GM12878 (cell line): ENCODE results near the gene DOCK1. TPM values are rescaled to one million over a fixed set of nuclear protein-coding genes. Genes with fewer than 3 reads are reported as not detected.

Experiments used
- ATAC-seq: fragments of 200-7000 bp; cut with Tn5 transposase; 3 replicates; pipeline ENCODE4 v1.9.1; 2020; ENCODE audit warnings: mild to moderate bottlenecking, moderate library complexity
- BruUV-seq: library from RNA; stranded (reverse); fragments of 400-500 nt; replicated peaks from 2 replicates; lab custom pipeline; 2021; lab: Mats Ljungman, UMichigan
- CTCF ChIA-PET: fragments of 300-600 bp; sonication (Branson Sonifier 250); formaldehyde crosslinking; extraction: SDS; loops from one replicate; lab custom pipeline; 2021; ENCODE audit warnings: inconsistent platforms; lab: Yijun Ruan, JAX
- POLR2A ChIA-PET: fragments of 350-600 bp; formaldehyde crosslinking; extraction: SDS; loops from one replicate; lab custom pipeline; 2021; ENCODE audit warnings: inconsistent platforms; lab: Charles Lee
- RAD21 ChIA-PET: fragments of 300-600 bp; sonication (Branson Sonifier 250); formaldehyde crosslinking; loops from one replicate; lab custom pipeline; 2023; ENCODE audit warnings: antibody characterized with exemption; ENCODE audit not compliant: unreplicated experiment; lab: Charles Lee
- SMC1A ChIA-PET: fragments of 300-600 bp; sonication (Branson Sonifier 250); formaldehyde crosslinking; loops from one replicate; lab custom pipeline; 2023; ENCODE audit not compliant: unreplicated experiment, uncharacterized antibody; lab: Charles Lee
- DNase-seq: peaks from one replicate; pipeline ENCODE4 v3.0.0-alpha.2; 2011; ENCODE audit warnings: low read depth, low spot score
- FAIRE-seq: peaks from 3 replicates; lab custom pipeline; 2011; peaks lifted over from hg19 to GRCh38; lab: Jason Lieb, UNC
- H2AFZ ChIP-seq: 2 replicates; pipeline ENCODE4 v1.6.0; 2011; ENCODE audit warnings: low read depth, low read length, control low read depth; ENCODE audit not compliant: control insufficient read depth
- H3K27ac ChIP-seq: 2 replicates; pipeline ENCODE4 v1.5.1; 2011; ENCODE audit warnings: control low read depth; ENCODE audit not compliant: control insufficient read depth, insufficient read depth
- H3K27me3 ChIP-seq, 2 experiments: replicated peaks in 1 of 2; 2 replicates each; pipeline versions ENCODE4 v1.6.0 to v1.6.1; 2011; ENCODE audit warnings: low read length in 1 of 2; ENCODE audit not compliant: control insufficient read depth in 2 of 2, insufficient read depth in 2 of 2
- H3K36me3 ChIP-seq, 2 experiments: 2 replicates each; pipeline ENCODE4 v1.5.1; 2011; ENCODE audit warnings: low read length in 1 of 2; ENCODE audit not compliant: control insufficient read depth in 2 of 2, insufficient read depth in 2 of 2
- H3K4me1 ChIP-seq: 2 replicates; pipeline ENCODE4 v1.6.1; 2011; ENCODE audit warnings: mild to moderate bottlenecking, low read length, moderate library complexity, mixed read lengths; ENCODE audit not compliant: control insufficient read depth, insufficient read depth
- H3K4me2 ChIP-seq: 2 replicates; pipeline ENCODE4 v1.6.0; 2011; ENCODE audit warnings: control low read depth; ENCODE audit not compliant: control insufficient read depth, insufficient read depth
- H3K4me3 ChIP-seq: fragments of 200-600 bp; sonication (generic); 2 replicates; pipeline ENCODE4 v1.5.1; 2016
- H3K79me2 ChIP-seq: 2 replicates; pipeline ENCODE4 v1.6.0; 2011; ENCODE audit warnings: low read length; ENCODE audit not compliant: control insufficient read depth, insufficient read depth
- H3K9ac ChIP-seq: 2 replicates; pipeline ENCODE4 v1.8.0; 2011; ENCODE audit warnings: low read length, control low read depth, mixed read lengths; ENCODE audit not compliant: control insufficient read depth, insufficient read depth
- H3K9me3 ChIP-seq: replicated peaks from 3 replicates; pipeline ENCODE4 v1.5.1; 2011; ENCODE audit warnings: mild to moderate bottlenecking, low read length; ENCODE audit not compliant: control insufficient read depth, insufficient read depth
- H4K20me1 ChIP-seq: 2 replicates; pipeline ENCODE4 v1.6.0; 2011; ENCODE audit not compliant: control insufficient read depth, insufficient read depth
- CHD2 ChIP-seq: IDR thresholded peaks from 2 replicates; pipeline ENCODE4 v1.6.1; 2011; ENCODE audit warnings: low read depth, low read length, improper control_type of control experiment, borderline replicate concordance
- GABPA ChIP-seq: IDR thresholded peaks from 2 replicates; pipeline ENCODE4 v1.6.1; 2014; ENCODE audit warnings: antibody characterized with exemption, low read depth, mild to moderate bottlenecking, inconsistent platforms
- KAT2A ChIP-seq: conservative IDR thresholded peaks from 2 replicates; pipeline ENCODE4 v1.6.1; 2011; ENCODE audit warnings: low read depth, low read length; ENCODE audit not compliant: control insufficient read depth
- NFYA ChIP-seq: IDR thresholded peaks from 2 replicates; pipeline ENCODE4 v1.6.1; 2011; ENCODE audit warnings: low read depth, mild to moderate bottlenecking, low read length, improper control_type of control experiment, borderline replicate concordance
- ZNF207 ChIP-seq: fragments of 450-650 bp; IDR thresholded peaks from 2 replicates; pipeline ENCODE4 v1.6.1; 2014; ENCODE audit warnings: antibody characterized with exemption, mild to moderate bottlenecking, borderline replicate concordance
- ZNF217 ChIP-seq: fragments of 450-650 bp; IDR thresholded peaks from 2 replicates; pipeline ENCODE4 v1.6.1; 2017; ENCODE audit warnings: antibody characterized with exemption, mild to moderate bottlenecking
- ZNF24 ChIP-seq: fragments of 450-650 bp; IDR thresholded peaks from 2 replicates; pipeline ENCODE4 v1.6.1; 2017; ENCODE audit warnings: antibody characterized with exemption, mild to moderate bottlenecking
- WGBS: methylation state at CpG from one replicate; pipeline ENCODE4 v1.1.6; 2016; ENCODE audit warnings: low lambda C conversion rate; ENCODE audit not compliant: insufficient replicate concordance, insufficient coverage; ENCODE audit errors: missing lambda C conversion rate; 5-methylcytosine and 5-hydroxymethylcytosine counted together
- in situ Hi-C: fragments of 300-500 bp; cut with MboI; formaldehyde crosslinking; loops from 9 replicates; pipeline ENCODE4 v1.14.3; 2018; ENCODE audit warnings: mixed read lengths
- intact Hi-C: fragments of 100-400 bp; cut with micrococcal nuclease; formaldehyde crosslinking; loops from one replicate; pipeline ENCODE4 v1.14.2; 2022; ENCODE audit not compliant: unreplicated experiment
- polyA plus RNA-seq, 11 experiments: library from polyadenylated mRNA; depleted of rRNA in 4 of 11; unstranded in 6 of 11; stranded (reverse) in 5 of 11; fragments of >200 nt; fragmentation: Nextera tagmentation in 4 of 11; fragmentation: Illumina TruSeq in 1 of 11; extraction: Ambion mirVana in 4 of 11; extraction: Trizol in 1 of 11; gene quantifications; 1 replicate in 1 of 11; 2 replicates in 10 of 11; pipeline versions ENCODE4 v1.2.1 to v1.2.3, GENCODE V29; 2011 to 2016; ENCODE audit warnings: inconsistent platforms in 2 of 11, missing spikeins in 2 of 11, low read depth in 1 of 11
- total RNA-seq, 4 experiments: library from RNA; depleted of rRNA in 3 of 4; stranded (reverse); fragments of >200 nt in 3 of 4; fragmentation: Illumina TruSeq in 1 of 4; extraction: Trizol in 1 of 4; gene quantifications; 2 replicates each; pipeline versions ENCODE4 v1.2.1 to v1.2.3, GENCODE V29; 2013 to 2021
- TF ChIP-seq, protein P1 (sequence below), 3 experiments: IDR thresholded peaks in 2 of 3; conservative IDR thresholded peaks in 1 of 3; 2 replicates each; pipeline ENCODE4 v1.5.1; 2011; ENCODE audit warnings: low read depth in 3 of 3, low read length in 3 of 3, mild to moderate bottlenecking in 3 of 3, control low read depth in 2 of 3, moderate library complexity in 2 of 3, inconsistent platforms in 1 of 3, mixed read lengths in 1 of 3; ENCODE audit not compliant: control insufficient read depth in 2 of 3, insufficient read depth in 1 of 3; ENCODE audit errors: extremely low read depth in 1 of 3
- TF ChIP-seq, protein P2 (sequence below): IDR thresholded peaks from 2 replicates; pipeline ENCODE4 v1.6.1; 2012; ENCODE audit warnings: low read length, inconsistent platforms

DOCK1 gene
- total and polyA plus RNA-seq, 10 of the 15 experiments (the other 5 are each of a cell fraction or from before 2014, with no cell fraction given), result 0.05 to 0.18 TPM; not detected in 8

DNA sequence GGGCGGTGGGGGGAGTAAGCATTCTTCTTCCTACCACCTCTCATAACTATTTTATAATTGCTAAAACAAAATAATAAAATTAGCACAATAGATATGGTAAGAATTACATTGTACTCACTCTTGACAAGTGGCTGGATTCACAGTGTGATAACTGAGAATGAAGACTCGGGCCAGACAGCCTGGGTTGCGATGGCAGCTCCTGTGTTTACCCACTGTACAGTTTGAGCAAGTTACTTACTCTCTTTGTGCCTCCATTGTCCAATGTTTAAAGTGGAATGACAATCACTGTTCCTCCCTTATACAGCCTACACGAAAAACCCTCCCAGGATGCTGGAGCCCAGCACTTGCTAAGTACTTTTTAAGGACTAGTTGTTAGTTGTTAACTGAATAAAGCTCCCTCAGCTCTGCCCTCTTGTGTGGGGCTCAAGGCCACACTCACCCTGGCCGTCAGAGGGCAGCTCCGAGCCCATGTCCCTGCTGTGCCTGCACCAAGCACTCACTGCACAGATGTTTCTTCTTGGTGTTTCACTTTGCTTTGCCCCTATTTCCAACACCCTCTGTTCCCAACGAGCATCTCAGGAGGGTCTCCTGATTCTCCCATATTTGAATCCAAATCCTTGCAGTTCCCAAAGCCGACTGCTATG is 587.5 kb downstream of the DOCK1 start (continued):
- TF ChIP-seq, protein P1, sequence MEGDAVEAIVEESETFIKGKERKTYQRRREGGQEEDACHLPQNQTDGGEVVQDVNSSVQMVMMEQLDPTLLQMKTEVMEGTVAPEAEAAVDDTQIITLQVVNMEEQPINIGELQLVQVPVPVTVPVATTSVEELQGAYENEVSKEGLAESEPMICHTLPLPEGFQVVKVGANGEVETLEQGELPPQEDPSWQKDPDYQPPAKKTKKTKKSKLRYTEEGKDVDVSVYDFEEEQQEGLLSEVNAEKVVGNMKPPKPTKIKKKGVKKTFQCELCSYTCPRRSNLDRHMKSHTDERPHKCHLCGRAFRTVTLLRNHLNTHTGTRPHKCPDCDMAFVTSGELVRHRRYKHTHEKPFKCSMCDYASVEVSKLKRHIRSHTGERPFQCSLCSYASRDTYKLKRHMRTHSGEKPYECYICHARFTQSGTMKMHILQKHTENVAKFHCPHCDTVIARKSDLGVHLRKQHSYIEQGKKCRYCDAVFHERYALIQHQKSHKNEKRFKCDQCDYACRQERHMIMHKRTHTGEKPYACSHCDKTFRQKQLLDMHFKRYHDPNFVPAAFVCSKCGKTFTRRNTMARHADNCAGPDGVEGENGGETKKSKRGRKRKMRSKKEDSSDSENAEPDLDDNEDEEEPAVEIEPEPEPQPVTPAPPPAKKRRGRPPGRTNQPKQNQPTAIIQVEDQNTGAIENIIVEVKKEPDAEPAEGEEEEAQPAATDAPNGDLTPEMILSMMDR (IDR thresholded peaks at IDR 0.05 in 2 of 3, conservative IDR thresholded peaks at IDR 0.05 in 1 of 3; ENCODE audit: control insufficient read depth in 2 of 3, extremely low read depth in 1 of 3, insufficient read depth in 1 of 3, low read depth in 3 of 3, low read length in 3 of 3), result 0 out of 6 replicates have a peak, but pooled peaks of 1 of the 3 experiments have one; percentile 4

DNA sequence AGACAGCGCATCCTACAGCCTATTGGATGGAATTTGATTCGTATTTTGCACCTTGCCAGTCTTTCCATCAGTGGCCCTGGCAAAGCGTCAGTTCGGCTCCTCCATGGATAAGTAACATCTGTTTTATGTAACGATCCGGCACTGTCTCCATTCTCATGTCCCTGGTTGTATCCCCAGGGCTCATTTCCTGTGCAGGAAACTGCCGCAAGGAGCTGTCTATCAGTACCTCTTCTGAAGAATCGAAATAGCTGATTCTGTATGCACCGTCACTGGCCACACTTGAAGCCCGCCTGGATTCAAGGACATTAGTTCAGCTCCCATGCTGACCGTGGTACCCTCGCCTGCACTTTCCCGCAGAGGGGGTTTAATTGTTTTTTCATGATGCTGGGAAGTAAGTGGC is 590.8 kb downstream of the DOCK1 start:
- BruUV-seq, result no TSS peak
- intact Hi-C loops, result no loop called here
- TF ChIP-seq NFYA, result no peak
- TF ChIP-seq KAT2A, result no peak
- no peak for TF ChIP-seq CHD2
- TF ChIP-seq GABPA, result no peak
- no peak for TF ChIP-seq ZNF217
- TF ChIP-seq ZNF24, result no peak
- TF ChIP-seq, protein P2, sequence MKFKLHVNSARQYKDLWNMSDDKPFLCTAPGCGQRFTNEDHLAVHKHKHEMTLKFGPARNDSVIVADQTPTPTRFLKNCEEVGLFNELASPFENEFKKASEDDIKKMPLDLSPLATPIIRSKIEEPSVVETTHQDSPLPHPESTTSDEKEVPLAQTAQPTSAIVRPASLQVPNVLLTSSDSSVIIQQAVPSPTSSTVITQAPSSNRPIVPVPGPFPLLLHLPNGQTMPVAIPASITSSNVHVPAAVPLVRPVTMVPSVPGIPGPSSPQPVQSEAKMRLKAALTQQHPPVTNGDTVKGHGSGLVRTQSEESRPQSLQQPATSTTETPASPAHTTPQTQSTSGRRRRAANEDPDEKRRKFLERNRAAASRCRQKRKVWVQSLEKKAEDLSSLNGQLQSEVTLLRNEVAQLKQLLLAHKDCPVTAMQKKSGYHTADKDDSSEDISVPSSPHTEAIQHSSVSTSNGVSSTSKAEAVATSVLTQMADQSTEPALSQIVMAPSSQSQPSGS, result no peak
- TF ChIP-seq ZNF207, result no peak

More for the DNA sequence above, 590.8 kb downstream of the DOCK1 start:
- ChIA-PET SMC1A (no interaction called here), POLR2A (no interaction called here), CTCF (no interaction called here), RAD21 (no interaction called here)
- H3K9ac ChIP-seq, result no peak overlapping the region
- H3K27ac ChIP-seq, result no peak overlapping the region
- in situ Hi-C loops, result no loop called here
- no peak overlapping the region for H3K4me3 ChIP-seq
- H3K27me3 ChIP-seq, result no peaks in the 10 kb centered on the region
- no peaks in the 10 kb centered on the region for H3K9me3 ChIP-seq
- H4K20me1 ChIP-seq, result no peaks in the 10 kb centered on the region
- no peak overlapping the region for H2AFZ ChIP-seq
- FAIRE-seq (no peak), DNase-seq (no peak), ATAC-seq (no peak)
- WGBS, result 44% methylated on average over 13 of the region's 13 CpGs
- no peak overlapping the region for H3K4me2 ChIP-seq
- H3K4me1 ChIP-seq, result no peaks in the 10 kb centered on the region
- no peaks in the 10 kb centered on the region for H3K36me3 ChIP-seq
- H3K79me2 ChIP-seq, result no peaks in the 10 kb centered on the region
